Hematopoietic multipotent progenitor cell treated with erythropoietin and hydrocortisone succinate and interleukin-3 and kit ligand, for 15 days (in vitro differentiated cells): ENCODE results near the gene CSF2.
"Not testable (repeated sequence)": the region's sequence is repeated elsewhere in the genome, so short reads cannot be mapped to it uniquely, and the experiment has no call there.

ENCODE experiments used
- DNase-seq: peaks from one replicate; pipeline ENCODE4 v3.0.0-alpha.2; 2015; ENCODE audit warnings: low spot score

The CSF2 gene

GRCh38 chr5:132110930-132111329 is 37.3 kb downstream of the CSF2 start:
- no peak for DNase-seq

- no peak for DNase-seq
Observed at GRCh38 chr5:132112111-132112510, 38.5 kb downstream of the CSF2 start.

- no peak for DNase-seq
Observed at GRCh38 chr5:132114150-132115121, 40.8 kb downstream of the CSF2 start.

GRCh38 chr5:132115375-132115774 is 41.8 kb downstream of the CSF2 start:
- no peak for DNase-seq

DNA sequence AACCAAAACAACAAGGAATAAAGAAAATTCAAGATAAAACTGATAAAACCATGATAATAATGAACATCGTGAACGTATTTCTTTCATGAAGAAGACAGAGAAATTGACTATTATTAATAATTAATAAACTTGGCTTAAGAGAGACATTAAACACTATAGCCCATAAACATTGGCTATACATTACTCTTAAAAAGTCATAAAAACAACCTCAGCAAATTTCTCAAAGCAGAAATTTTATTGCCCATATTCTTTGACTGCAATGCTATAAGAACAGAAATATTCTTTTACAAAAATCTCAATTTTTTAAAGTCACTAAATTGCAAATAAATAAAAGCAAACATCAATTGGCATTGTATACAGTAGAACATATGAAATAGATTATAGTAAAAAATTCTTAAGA is 42.5 kb downstream of the CSF2 start:
- no peak for DNase-seq

GRCh38 chr5:132116909-132117489 is 43.4 kb downstream of the CSF2 start:
- DNase-seq = not testable (repeated sequence)

- not testable (repeated sequence) for DNase-seq
Observed at GRCh38 chr5:132120717-132121116, 47.1 kb downstream of the CSF2 start.

DNA sequence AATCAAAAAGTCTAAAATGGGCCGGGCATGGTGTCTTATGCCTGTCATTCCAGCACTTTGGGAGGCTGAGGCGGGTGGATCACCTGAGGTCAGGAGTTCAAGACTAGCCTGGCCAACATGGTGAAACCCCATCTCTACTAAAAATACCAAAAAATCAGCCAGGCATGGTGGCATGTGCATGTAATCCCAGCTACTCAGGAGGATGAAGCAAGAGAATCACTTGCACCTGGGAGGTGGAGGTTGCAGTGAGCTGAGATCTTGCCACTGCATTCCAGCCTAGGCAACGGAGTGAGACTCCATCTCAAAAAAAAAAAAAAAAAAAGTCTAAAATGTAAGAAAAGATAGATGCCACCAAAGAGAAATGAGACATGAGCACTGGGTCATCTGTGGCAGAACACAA is 49.4 kb downstream of the CSF2 start:
- not testable (repeated sequence) for DNase-seq

DNA sequence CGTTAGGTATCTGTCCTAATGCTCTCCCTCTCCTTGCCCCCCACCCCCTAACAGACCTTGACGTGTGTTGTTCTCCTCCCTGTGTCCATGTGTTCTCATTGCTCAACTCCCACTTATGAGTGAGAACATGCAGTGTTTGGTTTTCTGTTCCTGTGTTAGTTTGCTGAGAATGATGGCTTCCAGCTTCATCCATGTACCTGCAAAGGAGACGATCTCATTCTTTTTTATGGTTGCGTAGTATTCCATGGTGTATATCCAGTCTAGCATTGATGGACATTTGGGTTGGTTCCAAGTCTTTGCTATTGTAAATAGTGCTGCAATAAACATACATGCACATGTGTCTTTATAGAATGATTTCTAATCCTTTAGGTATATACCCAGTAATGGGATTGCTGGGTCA is 50.0 kb downstream of the CSF2 start:
- not testable (repeated sequence) for DNase-seq
